ENCODE data around the gene PPCDC.

PPCDC gene

DNA sequence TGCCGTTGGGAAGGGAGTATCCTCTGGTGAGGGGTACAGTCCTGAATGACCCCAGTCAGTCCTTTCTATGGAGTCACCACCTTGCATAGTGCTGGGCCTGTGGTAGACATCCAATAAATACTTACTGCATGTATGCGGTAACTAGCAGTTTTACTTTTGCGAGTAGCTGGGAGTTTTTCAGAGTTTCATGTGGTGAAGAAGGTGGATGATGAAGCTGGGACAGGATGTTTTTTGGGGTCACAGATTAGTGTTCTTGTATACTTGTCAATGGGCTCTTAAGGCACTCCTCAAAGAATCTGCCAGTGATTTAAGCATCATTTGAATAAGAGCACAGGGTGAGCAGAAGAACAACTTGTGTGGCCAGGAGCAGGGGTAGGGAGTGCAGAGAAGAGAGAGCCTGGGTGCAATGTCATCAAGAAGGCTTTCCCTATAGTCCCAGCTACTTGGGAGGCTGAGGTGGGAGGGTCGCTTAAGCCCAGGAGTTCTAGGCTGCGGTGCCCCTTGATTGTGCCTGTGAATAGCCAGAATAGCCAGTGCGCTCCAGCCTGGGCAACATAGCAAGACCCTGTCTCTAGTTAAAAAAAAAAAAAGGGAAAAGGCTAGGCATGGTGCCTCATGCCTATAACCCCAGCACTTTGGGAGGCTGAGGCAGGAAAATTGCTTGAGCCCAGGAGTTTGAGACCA is 22.1 kb downstream of the PPCDC start:
- DNase-seq = no peak

DNA sequence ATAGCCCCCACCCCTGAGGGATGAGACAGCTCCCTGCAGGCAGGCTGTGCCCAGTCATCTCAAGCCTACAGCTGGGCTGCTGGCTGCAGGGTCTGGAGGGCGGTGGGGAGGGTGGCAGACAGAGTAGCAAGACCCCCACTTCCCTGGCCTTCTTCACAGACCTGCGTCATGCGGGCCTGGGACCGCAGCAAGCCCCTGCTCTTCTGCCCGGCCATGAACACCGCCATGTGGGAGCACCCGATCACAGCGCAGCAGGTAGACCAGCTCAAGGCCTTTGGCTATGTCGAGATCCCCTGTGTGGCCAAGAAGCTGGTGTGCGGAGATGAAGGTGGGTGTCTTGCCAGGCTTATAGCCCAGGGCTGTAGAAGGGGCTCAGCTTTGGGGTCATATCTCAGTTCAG is 25.0 kb downstream of the PPCDC start:
- DNase-seq = no peak

DNA sequence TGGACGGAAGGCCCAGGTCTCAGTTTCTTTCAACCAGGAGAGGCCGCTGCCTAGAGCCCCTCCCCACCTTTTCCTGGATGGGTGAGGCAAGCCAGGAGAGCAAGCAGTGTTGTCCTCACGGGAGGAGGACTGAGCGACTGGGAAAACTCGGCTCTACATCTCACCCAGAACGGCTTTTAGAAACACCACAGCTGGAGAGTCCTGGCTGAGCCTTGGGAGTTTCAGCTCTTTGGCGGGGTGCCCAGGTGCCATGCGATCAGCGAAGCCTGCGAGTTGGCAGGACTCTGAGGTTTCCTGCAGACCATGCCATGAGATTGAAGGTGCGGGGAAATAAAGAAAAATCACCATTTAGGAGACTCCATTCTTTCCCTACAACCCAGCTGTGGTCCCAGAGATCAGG is 26.0 kb downstream of the PPCDC start:
- no peak for DNase-seq

DNA sequence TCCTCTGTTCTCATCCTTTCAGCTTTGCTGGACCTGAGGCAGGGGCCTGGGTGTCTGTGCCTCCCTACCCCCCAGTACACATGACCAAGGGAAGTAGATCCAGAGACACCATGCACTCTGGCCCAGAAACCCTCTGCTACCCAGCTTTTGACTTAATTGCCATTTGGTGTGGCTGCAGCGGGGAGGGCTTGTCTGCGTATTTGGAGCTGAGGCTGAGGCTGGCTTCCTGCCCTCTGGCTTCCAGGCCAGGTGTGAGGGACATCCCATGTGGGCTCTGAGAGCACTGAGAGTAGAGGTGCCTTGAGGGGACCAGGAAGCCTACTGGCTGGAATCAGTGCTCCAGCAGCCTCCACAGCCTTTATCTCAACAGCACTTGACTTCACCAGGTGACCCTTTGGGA is 26.9 kb downstream of the PPCDC start:
- no peak for DNase-seq

DNA sequence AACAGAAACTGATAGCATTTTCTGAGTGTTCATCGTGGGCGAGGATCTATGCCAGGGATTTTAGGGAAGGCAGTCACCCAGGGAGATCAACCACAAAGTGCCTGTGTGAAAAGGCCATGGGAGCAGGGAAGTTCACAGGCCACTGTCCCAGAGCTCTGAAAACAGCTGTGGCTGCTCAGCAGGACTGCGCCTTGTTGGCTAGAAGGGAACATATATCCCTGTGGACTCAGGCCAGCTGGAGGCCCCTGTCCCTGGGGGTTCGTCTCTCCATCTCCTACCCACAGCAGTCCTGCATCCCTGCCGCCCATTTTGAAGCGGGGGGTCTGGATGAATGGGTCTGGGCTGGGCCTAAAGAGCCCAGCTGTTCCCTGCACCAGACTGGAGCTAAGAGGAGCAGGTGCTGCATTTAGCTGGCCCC is 27.8 kb downstream of the PPCDC start:
- DNase-seq = no peak

DNA sequence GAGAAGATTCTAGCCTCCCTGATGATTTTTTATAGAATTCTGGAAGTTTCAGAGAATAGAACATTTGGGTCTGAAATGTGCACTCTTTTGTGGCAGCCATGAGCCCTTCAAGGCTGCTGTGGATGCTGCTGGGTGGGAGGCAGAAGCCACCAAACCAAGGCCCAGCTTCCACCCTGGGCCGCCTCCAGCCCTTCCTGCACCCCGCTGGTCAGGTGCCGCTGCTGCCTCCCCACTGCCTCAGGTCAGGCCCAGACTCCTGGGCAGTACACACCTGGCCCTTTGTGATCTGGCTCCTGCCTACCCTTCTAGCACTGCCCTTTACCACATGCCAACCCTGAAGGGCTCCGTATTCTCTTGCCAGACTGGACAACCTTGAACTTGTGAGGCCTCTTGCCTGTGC is 28.3 kb downstream of the PPCDC start:
- DNase-seq = no peak

DNA sequence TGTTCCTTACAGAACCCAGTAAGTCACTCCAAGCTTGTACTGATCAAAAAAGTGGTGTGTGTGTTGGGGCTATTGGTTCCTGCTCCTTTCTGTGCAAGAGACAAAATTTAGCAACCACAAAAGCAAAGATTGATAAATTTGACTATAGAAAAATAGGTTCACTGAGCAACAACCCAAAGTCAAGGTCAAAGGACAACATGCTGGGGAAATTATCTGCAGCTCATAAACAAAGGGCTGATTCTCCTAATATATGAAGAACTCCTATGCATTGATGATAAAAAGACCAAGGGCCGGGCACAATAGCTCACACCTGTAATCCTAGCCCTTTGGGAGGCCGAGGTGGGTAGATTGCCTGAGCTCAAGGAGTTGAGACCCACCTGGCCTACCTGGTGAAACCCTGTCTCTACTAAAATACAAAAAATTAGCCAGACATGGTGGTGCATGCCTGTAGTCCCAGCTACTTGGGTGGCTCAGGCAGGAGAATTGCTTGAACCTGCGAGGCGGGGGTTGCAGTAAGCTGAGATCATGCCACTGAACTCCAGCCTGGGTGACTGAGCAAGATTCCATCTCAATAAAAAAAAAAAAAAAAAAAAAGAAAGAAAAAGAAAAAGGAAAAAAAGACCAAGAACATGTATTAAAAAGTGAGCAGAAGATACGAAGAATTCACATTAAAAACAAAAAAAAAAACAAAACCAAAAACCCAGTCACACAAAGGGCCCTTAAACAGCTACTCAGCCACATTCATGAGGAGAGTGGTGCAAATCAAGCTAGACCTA is 29.8 kb downstream of the PPCDC start:
- no peak for DNase-seq

DNA sequence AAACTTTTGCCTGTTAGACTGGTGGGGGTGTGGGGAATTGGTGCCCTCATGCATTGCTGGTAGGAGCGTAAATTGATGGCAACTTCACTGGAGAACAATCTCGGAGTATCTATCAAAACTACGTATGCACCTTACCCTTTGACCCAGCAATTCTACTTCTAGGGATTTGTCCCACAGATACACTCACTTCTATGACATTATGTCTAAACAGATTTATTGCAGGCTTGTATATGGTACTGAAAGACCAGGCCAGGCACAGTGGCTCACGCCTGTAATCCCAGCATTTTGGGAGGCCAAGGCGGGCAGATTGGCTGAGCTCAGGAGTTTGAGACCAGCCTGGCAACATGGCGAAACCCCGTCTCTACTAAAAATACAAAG is 30.3 kb downstream of the PPCDC start:
- DNase-seq = no peak

DNA sequence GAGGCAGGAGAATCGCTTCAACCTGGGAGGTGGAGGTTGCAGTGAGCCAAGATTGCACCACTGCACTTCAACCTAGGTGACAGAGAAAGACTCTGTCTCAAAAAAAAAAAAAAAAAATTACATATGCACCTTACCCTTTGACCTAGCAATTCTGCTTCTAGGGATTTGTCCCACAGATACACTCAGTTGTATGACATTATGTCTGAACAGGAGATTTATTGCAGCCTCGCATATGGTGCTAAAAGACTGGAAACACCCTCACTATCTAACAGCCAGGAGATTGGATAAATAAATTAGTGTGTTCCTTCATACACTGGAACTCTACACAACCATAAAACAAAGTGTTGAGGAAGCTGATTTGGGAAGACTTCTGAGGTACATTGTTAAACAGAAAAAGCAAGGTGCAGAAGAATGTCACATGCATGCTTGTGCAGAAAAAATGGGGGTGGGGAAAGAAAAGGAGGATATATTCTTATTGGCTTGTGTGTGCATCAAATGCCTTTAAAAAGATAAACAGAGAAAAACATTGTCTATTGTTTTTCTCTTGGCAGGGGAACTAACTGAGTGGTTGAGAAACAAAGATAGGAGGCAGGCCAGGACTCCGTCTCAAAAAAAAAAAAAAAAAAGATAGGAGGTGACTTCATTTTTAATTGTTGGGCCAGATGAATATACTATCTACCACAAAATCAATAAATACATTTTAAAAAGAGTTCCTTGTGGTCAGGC is 30.9 kb downstream of the PPCDC start:
- DNase-seq = no peak

DNA sequence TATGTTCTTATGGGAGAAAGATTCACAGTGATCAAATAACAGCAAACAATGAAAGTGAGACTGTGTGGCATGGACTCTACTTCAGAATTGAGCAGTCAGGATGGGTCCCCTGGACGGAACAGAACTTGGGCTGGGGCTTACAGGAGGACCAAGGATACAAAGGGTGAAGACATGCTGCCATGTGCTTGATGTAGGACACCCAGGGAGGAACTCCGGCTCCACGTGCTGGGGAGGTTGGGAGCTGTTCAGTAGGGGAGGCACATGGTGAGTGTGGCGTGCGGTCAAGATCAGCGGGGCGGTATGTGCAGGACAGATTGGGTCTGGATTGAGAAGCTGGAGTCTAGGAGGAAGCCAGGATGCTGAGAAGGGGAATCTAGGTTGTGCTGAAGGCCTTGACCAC is 32.6 kb downstream of the PPCDC start:
- no peak for DNase-seq

DNA sequence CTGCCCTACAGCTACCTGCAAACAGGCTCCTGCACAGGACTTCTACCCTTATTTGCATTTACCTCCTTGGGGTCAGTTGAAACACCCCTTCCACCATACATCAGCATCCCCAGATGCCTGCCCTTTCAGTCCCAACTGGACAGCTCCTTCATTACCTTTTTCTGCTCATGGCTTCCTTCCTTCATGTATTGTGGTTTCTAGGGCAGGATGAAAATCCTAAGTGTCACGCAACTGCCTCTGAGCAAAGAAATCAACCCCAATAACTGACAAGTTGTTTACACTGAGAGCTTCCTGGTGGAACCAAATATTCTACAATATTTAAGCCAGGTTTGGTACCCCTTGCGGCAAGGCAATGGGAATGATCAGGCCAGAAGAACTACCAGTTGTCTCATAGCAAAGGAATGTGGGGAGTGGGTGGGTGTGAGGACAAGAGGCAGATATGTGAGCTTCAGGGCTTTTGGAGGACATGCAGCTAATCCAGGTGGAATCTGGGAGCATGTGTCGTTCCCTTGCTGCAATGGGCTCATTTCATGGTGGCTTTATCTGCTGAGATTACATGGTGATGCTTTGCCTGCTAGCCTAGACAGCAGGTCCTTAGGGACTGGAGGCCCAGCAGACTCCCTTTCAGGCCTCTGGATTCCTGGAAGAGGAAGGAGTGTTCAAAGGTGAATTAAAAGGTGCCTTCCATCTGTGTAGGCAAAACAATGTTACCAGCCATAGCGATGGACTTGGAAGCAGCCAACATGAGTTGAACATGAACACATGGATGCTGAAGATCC is 34.9 kb downstream of the PPCDC start:
- no peak for DNase-seq

DNA sequence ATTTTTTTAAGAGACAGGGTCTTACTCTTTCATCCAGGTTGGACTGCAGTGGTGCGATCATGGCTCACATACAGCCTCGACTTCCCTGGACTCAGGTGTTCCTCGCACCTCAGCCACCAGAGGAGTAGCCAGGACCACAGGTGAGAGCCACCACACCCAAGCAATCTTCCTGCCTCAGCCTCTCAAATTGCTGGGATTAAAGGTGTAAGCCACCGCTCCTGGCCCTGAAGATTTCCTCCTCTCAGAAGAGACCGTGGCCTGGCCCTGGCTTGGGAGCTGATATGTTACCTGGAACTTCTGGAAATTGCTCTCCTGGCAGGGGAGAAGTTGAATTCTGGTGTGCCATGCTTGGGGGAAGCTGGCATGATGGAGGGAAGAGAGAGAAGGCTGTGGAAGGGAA is 36.2 kb downstream of the PPCDC start:
- no peak for DNase-seq

DNA sequence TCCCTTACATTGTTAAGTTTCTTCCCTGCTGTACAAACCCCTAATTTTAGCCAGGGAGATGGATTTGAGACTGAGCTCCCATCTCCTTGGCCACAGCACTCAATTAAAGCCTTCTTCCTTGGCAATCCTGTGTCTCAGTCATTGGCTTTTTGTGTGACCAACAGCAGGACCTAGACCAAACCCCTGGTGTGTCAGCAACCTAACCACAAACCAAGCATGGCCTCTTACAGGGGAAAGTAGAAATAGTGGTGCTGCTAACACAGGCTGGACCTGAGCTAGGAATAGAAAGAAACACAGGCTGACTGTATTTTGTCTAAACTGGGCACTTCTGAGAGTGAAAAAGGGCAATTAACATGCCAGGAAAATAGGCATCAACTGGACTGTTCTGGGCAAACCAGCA is 37.9 kb downstream of the PPCDC start:
- no peak for DNase-seq

DNA sequence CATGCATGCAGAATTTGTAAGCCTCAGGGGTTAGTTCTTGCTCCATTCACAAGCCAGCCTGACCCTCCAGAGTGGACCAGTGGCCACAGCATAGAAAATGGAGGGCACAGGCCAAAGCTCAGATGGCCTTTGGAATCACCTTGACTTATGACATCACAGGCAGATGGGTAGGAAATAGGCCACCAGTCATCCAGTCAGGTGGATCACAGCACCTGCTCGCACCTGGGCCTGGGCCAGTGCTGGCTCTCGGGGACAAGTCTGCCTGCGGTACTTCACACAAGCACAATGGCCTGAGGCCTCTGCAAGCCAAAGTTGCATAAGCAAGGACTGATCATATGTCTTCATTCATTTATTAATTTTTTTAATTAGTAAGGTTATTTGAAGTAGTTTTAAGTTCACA is 39.3 kb downstream of the PPCDC start:
- DNase-seq = no peak

DNA sequence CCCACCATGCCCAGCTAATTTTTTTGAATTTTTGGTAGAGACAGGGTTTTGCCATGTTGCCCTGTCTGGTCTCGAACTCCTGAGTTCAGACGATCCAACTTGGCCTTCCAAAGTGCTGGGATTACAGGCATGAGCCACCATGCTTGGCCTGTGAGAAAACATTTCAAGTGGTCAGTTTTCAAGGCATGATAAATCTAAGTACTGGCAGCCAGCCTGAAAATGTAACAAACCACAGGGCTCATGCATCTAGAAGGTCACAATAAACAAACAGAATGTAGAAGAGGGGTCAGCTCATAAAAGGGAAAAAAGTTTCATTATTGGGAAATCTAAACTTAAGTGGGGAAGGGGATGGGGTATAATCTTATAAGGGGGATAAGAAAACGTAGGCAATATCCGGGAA is 39.9 kb downstream of the PPCDC start:
- no peak for DNase-seq

DNA sequence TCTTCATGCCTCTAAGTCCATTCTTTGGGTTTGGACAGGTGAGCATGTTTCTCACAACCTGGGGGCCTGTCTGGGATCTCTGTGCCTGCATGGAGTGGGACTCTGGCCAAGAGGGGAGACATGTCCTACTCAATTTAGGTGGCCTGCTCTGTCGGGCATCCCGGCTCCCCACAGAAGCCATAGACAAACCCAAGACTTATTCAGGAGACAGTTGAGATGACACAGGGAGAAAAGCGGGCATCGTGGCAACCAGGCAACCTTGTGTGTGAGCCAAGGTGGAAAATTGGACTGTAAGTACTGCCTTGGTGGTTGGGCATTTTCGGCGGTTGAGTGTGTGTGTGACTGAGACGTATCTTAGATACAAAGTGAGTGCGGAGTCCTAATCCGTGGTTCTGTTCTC is 40.5 kb downstream of the PPCDC start:
- DNase-seq = no peak

DNA sequence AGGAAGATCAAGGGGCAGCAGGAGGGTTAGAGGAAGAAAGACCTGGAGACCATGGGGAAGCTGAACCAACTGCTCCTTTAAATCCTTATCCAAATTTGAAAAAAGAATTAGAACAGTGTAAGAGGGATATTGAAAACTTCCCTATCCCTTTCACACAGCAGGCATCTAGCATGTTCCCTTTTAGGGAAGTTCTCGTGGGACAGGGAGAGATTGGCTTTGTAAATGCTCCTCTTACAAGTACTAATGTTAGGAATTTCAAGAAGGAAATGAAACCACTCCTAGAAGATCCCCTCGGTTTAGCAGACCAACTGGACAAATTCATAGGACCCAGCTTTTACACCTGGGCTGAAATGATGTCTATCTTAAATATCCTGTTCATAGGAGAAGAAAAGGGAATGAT is 41.5 kb downstream of the PPCDC start:
- DNase-seq = no peak

DNA sequence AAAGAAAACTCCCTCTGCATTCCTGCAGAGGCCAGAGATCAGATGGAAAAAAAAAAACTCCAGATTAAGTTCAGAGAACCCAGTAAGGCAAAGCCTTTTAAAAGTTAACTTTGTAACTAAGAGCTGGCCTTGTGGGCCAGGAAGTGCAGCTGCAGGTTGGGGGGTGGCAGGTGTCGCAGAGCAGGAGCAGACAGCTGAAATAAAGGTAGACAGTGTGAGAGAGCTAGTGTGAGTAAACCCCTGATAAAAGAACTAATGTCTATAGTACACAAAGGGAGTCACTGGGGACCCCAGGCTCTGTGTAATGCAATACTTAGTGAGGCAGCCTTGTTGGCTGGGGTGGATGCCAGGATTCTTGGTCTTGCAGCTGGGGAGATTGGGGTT is 42.1 kb downstream of the PPCDC start:
- peak; percentile 3 for DNase-seq

DNA sequence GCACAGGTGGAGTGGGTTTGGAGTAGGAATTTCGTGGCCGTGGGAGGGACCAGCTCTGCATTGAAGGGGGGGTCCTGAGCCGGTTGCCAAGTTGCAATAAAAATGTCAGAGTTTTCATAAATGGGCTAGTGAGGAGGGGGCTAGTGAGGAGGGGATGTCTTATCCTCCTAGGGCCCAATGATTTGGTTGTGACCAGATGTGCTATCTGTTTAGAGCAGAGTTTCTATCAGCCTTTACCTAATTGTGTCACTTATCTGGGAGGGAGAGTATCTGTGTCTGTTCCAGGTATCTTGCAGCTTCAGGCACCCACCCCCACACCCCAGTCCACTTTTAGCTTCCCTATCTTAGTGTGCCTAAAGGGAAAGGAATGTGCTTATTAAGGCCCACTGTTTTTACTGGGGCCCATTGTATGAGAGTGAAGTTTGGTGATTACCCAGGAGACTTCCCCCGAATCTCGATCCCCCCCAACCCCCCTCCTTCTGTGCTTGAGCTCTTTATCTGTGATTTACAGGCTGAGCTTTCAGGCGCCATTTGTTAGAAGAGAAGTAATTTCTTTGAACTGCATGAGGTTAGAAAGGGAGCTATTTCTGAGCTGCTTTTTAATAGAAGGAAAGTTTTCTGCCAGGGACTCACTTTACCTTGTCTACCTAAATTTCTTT is 42.6 kb downstream of the PPCDC start:
- no peak for DNase-seq

DNA sequence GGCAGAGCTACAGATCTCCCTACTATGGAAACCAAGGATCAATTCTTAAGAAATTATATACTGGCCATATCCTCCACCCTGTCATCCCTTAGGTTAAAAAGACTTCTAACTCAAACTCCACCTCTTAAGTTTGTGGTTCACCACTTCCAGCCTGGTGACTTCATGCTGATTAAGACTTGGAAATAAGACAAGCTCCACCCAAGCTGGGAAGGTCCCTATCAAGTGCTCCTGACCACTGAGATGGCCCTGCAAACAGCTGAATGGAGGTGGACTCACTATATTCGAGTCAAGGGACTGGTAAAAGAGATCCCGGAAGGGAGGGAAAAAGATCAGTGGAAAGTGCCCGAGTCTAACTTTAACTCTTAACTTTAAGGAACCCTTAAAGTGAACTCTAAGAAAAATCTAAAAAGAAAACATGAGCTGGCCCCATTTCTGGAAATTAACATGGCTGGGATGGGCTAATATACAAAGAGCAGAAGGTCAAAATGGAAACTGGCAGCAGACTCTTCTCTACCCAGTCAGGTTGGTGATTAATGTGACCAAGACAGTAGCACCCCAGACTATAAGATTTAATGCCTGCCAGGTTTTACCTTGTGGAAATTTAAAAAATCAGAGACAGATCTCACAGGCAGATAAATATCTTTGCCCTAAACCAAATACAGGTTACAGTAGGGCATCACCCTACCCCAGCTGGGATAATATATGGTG is 43.9 kb downstream of the PPCDC start:
- no peak for DNase-seq

DNA sequence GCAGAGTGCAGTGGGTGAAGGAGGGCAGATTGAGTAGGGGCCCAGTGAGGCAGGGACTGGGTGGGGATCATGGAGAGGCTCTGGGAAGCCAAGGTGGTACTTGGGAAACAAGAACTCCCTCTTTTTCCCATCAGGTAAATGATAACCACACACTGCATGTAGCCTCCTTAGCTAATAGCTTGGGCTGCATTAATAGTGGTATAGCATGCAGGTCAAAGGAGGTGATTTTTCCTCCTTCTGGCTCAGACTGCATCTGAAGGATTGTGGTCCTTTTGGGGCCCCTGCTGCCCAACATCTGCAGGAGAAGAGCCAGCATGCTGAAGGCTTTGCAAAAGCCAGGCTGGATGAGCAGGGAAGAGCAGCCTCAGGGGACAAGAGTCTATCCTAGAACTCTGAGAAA is 45.4 kb downstream of the PPCDC start:
- no peak for DNase-seq

DNA sequence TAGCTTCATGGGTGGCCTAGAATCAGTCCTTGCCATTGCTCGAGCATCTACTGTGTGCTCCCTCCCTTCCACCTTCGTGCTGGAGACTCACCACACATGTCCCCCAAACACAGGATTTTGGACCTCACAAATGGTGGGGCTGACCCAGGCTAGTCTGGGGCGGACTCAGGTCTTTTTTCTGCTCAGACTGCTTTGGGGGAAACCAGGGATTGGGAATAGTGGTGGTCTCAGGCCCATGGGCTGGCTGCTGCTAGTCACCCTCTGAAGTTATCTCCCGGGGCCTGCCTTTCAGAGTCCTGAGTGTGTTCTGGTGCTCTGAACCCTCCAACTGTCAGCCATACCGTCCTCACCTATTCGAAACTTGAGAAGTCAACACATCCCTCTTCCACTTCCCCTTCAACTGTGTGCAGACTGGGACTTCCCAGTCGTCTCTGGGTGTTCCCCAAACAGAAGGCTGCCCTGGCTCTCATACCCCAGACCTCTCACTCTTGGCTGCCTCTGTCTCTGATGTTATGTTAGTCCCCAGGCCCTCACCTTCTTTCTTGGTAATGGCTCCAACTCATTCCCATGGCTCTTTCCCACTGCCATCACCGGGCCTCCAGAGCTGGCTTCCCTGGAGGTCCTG is 46.0 kb downstream of the PPCDC start:
- DNase-seq = no peak

Measured in NCI-H774 (cell line).